ENCODE measurements around the gene RB1.

DNA sequence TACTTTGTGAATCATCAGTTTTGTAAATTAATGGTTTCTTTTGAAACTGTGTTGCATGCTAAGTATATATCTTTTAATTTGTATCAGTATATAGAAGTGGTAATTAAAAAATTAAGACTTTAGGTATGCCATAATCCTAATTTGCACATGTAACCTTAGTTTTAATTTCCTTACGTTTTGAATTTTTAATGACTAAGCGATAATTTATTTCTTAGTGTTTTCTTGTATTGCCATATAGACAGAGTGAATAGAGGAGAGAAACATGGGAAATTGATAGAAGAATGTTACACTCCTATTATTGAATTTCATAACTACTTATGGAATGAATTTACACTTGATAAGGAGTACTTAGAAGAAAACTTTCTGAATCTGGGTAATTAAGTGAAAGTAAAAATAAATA lies 79.8 kb downstream of the RB1 start:
- no peak for TF ChIP-seq POLR2A (IDR thresholded peaks at IDR 0.05)
- TF ChIP-seq, protein P1, sequence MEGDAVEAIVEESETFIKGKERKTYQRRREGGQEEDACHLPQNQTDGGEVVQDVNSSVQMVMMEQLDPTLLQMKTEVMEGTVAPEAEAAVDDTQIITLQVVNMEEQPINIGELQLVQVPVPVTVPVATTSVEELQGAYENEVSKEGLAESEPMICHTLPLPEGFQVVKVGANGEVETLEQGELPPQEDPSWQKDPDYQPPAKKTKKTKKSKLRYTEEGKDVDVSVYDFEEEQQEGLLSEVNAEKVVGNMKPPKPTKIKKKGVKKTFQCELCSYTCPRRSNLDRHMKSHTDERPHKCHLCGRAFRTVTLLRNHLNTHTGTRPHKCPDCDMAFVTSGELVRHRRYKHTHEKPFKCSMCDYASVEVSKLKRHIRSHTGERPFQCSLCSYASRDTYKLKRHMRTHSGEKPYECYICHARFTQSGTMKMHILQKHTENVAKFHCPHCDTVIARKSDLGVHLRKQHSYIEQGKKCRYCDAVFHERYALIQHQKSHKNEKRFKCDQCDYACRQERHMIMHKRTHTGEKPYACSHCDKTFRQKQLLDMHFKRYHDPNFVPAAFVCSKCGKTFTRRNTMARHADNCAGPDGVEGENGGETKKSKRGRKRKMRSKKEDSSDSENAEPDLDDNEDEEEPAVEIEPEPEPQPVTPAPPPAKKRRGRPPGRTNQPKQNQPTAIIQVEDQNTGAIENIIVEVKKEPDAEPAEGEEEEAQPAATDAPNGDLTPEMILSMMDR (IDR thresholded peaks at IDR 0.05), result no peak
